HG03521 (cell line): ENCODE results near the gene C16orf87.
"Not testable (repeated sequence)": the region's sequence is repeated elsewhere in the genome, so short reads cannot be mapped to it uniquely, and the experiment has no call there.

ENCODE experiments used
- ATAC-seq: cut with Tn5 transposase; IDR thresholded peaks from one replicate; pipeline ENCODE4 v1.9.1; 2021; ENCODE audit warnings: mild to moderate bottlenecking, moderate library complexity; ENCODE audit not compliant: unreplicated experiment

C16orf87 gene

GRCh38 chr16:46830902-46831647 is at the start of gene C16orf87:
C16orf87 (minus strand) TSS chr16:46831180; CDS start chr16:46831149, 31 bp downstream.
- ATAC-seq: peak; percentile 94

- no peak for ATAC-seq
Observed at GRCh38 chr16:46875243-46875642, 44.3 kb upstream of the C16orf87 start.

GRCh38 chr16:46873201-46873600 is 42.2 kb upstream of the C16orf87 start:
- ATAC-seq: no peak

- ATAC-seq: no peak
Observed at GRCh38 chr16:46871597-46871996, 40.6 kb upstream of the C16orf87 start.

- not testable (repeated sequence) for ATAC-seq
Observed at GRCh38 chr16:46868891-46869290, 37.9 kb upstream of the C16orf87 start.

- ATAC-seq: not testable (repeated sequence)
Observed at GRCh38 chr16:46867486-46867885, 36.5 kb upstream of the C16orf87 start.

- no peak for ATAC-seq
Observed at GRCh38 chr16:46866286-46866685, 35.3 kb upstream of the C16orf87 start.

- no peak for ATAC-seq
Observed at GRCh38 chr16:46862555-46863447, 31.8 kb upstream of the C16orf87 start.

- no peak for ATAC-seq
Observed at GRCh38 chr16:46859719-46860152, 28.8 kb upstream of the C16orf87 start.

GRCh38 chr16:46858151-46858550 is 27.2 kb upstream of the C16orf87 start:
- no peak for ATAC-seq

- no peak for ATAC-seq
Observed at GRCh38 chr16:46857368-46857945, 26.5 kb upstream of the C16orf87 start.

- ATAC-seq: no peak
Observed at GRCh38 chr16:46855389-46855788, 24.4 kb upstream of the C16orf87 start.

- no peak for ATAC-seq
Observed at GRCh38 chr16:46854846-46855245, 23.9 kb upstream of the C16orf87 start.

- ATAC-seq: no peak
Observed at GRCh38 chr16:46853713-46854443, 22.9 kb upstream of the C16orf87 start.

GRCh38 chr16:46852130-46852529 is 21.1 kb upstream of the C16orf87 start:
- ATAC-seq: no peak

GRCh38 chr16:46850619-46851555 is 19.9 kb upstream of the C16orf87 start:
- ATAC-seq: peak; percentile 47

- ATAC-seq: no peak
Observed at GRCh38 chr16:46848768-46849764, 18.1 kb upstream of the C16orf87 start.

- ATAC-seq: no peak
Observed at GRCh38 chr16:46845952-46846351, 15.0 kb upstream of the C16orf87 start.
